Kidney (tissue), 14 donors: ENCODE measurements around the gene ARHGAP28. TPM values are rescaled to one million over a fixed set of nuclear protein-coding genes. Genes with fewer than 3 reads are reported as not detected.

Source experiments
- DNase-seq, 5 donors: peaks; one replicate each; pipeline ENCODE4 v3.0.0-alpha.2; 2013 to 2020
- FAIRE-seq: peaks from 2 replicates; lab custom pipeline; 2012; peaks lifted over from hg19 to GRCh38; lab: Jason Lieb, UNC
- H3K27ac ChIP-seq, 2 donors: one replicate each; pipeline ENCODE4 v1.7.0; 2013; ENCODE audit warnings: low read depth in 2 of 2, low read length in 2 of 2, inconsistent platforms in 1 of 2
- H3K27me3 ChIP-seq: one replicate; pipeline ENCODE4 v1.7.1; 2013; ENCODE audit warnings: low read length, inconsistent platforms; ENCODE audit not compliant: control insufficient read depth, insufficient read depth
- H3K36me3 ChIP-seq, 3 donors: one replicate each; pipeline versions ENCODE4 v1.7.0 to v1.7.1; 2013; ENCODE audit warnings: low read length in 3 of 3, control low read depth in 1 of 3, inconsistent platforms in 1 of 3; ENCODE audit not compliant: insufficient read depth in 3 of 3, control insufficient read depth in 2 of 3
- H3K4me1 ChIP-seq, 3 donors: one replicate each; pipeline versions ENCODE4 v1.7.0 to v1.7.1; 2013; ENCODE audit warnings: low read length in 3 of 3, inconsistent platforms in 1 of 3, low read depth in 1 of 3; ENCODE audit not compliant: control insufficient read depth in 2 of 3, insufficient read depth in 2 of 3
- H3K4me3 ChIP-seq, 3 donors: one replicate each; pipeline versions ENCODE4 v1.7.0 to v1.8.1; 2013; ENCODE audit warnings: low read length in 3 of 3, control low read depth in 1 of 3, inconsistent platforms in 1 of 3
- H3K9ac ChIP-seq, 3 donors: one replicate each; pipeline versions ENCODE4 v1.7.0 to v1.7.1; 2013; ENCODE audit warnings: low read length in 3 of 3, control low read depth in 1 of 3, inconsistent platforms in 1 of 3
- H3K9me3 ChIP-seq, 3 donors: one replicate each; pipeline versions ENCODE4 v1.7.0 to v1.7.1; 2013; ENCODE audit warnings: low read length in 3 of 3, control low read depth in 1 of 3, inconsistent platforms in 1 of 3; ENCODE audit not compliant: control insufficient read depth in 2 of 3, insufficient read depth in 1 of 3
- intact Hi-C: fragments of 100-400 bp; cut with DNase I; formaldehyde crosslinking; loops from one replicate; pipeline ENCODE4 v1.11.1; 2022
- polyA plus RNA-seq: library from polyadenylated mRNA; stranded (reverse); fragments of 350-450 nt; fragmentation: Illumina TruSeq; extraction: RNeasy Lipid Tissue Mini Kit (QIAGEN cat#74804); gene quantifications from one replicate; pipeline ENCODE4 v1.2.3, GENCODE V29; 2014; ENCODE audit warnings: low read depth, low replicate concordance; ENCODE audit not compliant: insufficient read depth
- total RNA-seq: library from RNA; stranded (reverse); fragmentation: NEBNext Ultra II Directional; extraction: Animal tissue kit (Norgen Biotek cat#: 25700); gene quantifications from one replicate; pipeline ENCODE4 v1.2.1, GENCODE V29; 2021
- TF ChIP-seq, protein P1 (sequence below): IDR thresholded peaks from 3 replicates; pipeline ENCODE4 v1.5.1; 2012; ENCODE audit warnings: mild to moderate bottlenecking, moderate library complexity, borderline replicate concordance; ENCODE audit not compliant: insufficient read depth; ENCODE audit errors: extremely low read depth
- donor health status: control.
- donor health status: control.
- donor health status: control.
- donor health status: control.
- donor health status: control.
- donor health status: DM: yes; HTN: yes; CAD: no.
- donor health status: Normal renal cell carcinoma (clear cell type).

The ARHGAP28 gene
- total and polyA plus RNA-seq, 2 donors from 2014 or later: 4.6 TPM

DNA sequence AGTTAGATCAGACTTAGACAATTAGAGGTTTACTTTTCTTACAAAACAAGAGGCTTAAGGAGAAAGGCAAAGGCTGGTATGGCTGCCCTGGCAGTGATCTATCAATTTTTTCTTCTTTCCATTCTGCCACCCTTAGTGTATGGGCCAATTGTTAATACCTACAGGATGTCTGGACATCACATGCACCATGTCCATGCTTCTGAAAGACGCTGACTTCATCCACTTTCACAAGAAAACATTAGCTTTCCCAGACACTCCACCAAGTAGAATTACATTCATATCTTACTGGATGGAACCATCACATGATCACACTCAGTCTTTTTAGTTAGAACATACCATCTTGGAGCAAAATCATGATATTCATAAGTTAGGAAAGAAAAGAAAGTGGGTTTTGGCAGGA lies 120.9 kb downstream of the ARHGAP28 start:
- H3K27me3 ChIP-seq: no peaks in the 10 kb centered on the region
- FAIRE-seq (no peak), DNase-seq (no peak)
- no peaks in the 10 kb centered on the region for H3K9me3 ChIP-seq
- H3K4me3 ChIP-seq: no peak overlapping the region
- H3K4me1 ChIP-seq: no peaks in the 10 kb centered on the region
- H3K36me3 ChIP-seq: peaks cover 0 to 3% (median 0%) of the 10 kb centered on the region in 3 donors
- no peak overlapping the region for H3K27ac ChIP-seq
- TF ChIP-seq, protein P1, sequence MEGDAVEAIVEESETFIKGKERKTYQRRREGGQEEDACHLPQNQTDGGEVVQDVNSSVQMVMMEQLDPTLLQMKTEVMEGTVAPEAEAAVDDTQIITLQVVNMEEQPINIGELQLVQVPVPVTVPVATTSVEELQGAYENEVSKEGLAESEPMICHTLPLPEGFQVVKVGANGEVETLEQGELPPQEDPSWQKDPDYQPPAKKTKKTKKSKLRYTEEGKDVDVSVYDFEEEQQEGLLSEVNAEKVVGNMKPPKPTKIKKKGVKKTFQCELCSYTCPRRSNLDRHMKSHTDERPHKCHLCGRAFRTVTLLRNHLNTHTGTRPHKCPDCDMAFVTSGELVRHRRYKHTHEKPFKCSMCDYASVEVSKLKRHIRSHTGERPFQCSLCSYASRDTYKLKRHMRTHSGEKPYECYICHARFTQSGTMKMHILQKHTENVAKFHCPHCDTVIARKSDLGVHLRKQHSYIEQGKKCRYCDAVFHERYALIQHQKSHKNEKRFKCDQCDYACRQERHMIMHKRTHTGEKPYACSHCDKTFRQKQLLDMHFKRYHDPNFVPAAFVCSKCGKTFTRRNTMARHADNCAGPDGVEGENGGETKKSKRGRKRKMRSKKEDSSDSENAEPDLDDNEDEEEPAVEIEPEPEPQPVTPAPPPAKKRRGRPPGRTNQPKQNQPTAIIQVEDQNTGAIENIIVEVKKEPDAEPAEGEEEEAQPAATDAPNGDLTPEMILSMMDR: no peak
- H3K9ac ChIP-seq: no peak overlapping the region
- intact Hi-C loops: no loop called here

DNA sequence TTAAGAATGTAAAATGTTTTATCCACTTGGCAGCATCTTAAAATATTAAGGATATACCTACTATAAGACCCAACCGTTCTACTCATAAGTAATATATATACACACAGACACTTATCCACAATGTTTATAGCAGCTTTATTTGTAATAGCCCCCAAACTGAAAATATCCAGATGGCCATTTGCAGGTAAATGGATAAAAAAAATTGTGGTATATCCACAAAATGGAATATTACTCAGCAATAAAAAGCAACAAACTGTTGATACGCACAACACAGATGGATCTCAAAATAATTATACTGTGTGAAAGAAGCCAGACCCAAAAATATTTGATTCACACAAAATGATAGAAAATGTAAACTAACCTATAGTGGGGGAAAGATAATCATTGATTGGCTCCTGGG lies 122.0 kb downstream of the ARHGAP28 start:
- Histone ChIP-seq H3K27ac (no peak overlapping the region), H3K36me3 (peaks cover 0 to 3% (median 0%) of the 10 kb centered on the region in 3 donors), H3K9ac (no peak overlapping the region), H3K27me3 (no peaks in the 10 kb centered on the region), H3K4me3 (no peak overlapping the region), H3K9me3 (no peaks in the 10 kb centered on the region), H3K4me1 (no peaks in the 10 kb centered on the region)
- intact Hi-C loops: no loop called here
- TF ChIP-seq, protein P1: no peak
- DNase-seq (no peak), FAIRE-seq (no peak)

DNA sequence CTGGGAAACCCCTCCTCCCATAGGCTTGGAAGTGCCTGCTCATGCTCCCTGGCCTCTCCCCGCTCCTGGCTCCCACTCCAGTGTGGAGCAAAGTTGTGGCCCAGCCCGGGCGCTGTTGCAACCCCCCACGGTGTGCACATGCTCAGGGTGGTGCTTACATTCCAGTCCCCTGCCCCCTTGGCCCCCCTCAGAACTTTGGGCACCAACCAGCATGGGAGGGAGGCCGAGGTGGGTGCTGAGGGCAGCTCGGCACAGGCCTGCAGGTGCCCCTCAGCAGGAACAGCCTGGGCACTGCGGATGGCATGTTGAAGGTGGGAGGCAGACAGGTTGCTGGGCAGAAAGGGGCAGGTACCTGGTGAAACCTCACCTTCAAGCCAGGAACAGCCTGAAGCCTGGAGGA lies 125.3 kb downstream of the ARHGAP28 start:
- Histone ChIP-seq H3K36me3 (peaks cover 0 to 3% (median 0%) of the 10 kb centered on the region in 3 donors), H3K4me1 (no peaks in the 10 kb centered on the region), H3K9ac (no peak overlapping the region), H3K27ac (no peak overlapping the region), H3K4me3 (no peak overlapping the region), H3K27me3 (no peaks in the 10 kb centered on the region), H3K9me3 (no peaks in the 10 kb centered on the region)
- DNase-seq (no peak), FAIRE-seq (no peak)
- TF ChIP-seq, protein P1: no peak
- intact Hi-C loops: no loop called here

DNA sequence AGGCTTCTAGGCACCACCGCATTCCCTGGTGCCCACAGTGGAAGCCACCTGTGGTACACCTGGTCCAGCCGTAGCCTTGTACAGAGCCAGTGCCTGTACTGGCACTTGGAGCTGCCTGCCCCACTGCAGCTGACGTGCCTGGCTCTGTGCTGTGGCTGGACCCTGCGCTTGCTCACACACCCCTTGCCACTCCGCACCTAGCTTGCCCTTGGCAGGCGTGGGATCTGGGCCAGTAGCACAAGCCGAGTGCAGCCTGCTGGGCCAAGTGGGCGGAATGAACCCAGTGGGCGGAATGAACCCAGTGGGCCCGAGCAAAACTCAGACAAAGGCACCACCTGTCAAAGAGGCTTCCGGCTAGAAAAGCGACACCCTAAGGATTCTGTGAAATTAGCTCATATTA lies 126.3 kb downstream of the ARHGAP28 start:
- H3K27me3 ChIP-seq: no peaks in the 10 kb centered on the region
- FAIRE-seq (no peak), DNase-seq (peak in 1 of 5 donors; percentile 58)
- no peak overlapping the region for H3K4me3 ChIP-seq
- no peaks in the 10 kb centered on the region for H3K4me1 ChIP-seq
- no peak overlapping the region for H3K27ac ChIP-seq
- H3K36me3 ChIP-seq: peaks cover 0 to 3% (median 2%) of the 10 kb centered on the region in 3 donors
- TF ChIP-seq, protein P1: no peak
- intact Hi-C loops: no loop called here
- H3K9me3 ChIP-seq: no peaks in the 10 kb centered on the region
- no peak overlapping the region for H3K9ac ChIP-seq
